GM18868 (cell line): ENCODE results near the gene SERGEF.
A peak's percentile ranks its signal among the peaks of the same experiment; 100 is the strongest.

ENCODE experiments used
- ATAC-seq: cut with Tn5 transposase; IDR thresholded peaks from one replicate; pipeline ENCODE4 v1.9.1; 2021; ENCODE audit warnings: mild to moderate bottlenecking, moderate library complexity; ENCODE audit not compliant: unreplicated experiment

Gene SERGEF

GRCh38 chr11:17867341-17867740 is 145.5 kb downstream of the SERGEF start:
- no peak for ATAC-seq

- ATAC-seq = no peak
Observed at GRCh38 chr11:17865765-17866428, 146.9 kb downstream of the SERGEF start.

GRCh38 chr11:17864478-17864941 is 148.3 kb downstream of the SERGEF start:
- peak; percentile 58 for ATAC-seq

DNA sequence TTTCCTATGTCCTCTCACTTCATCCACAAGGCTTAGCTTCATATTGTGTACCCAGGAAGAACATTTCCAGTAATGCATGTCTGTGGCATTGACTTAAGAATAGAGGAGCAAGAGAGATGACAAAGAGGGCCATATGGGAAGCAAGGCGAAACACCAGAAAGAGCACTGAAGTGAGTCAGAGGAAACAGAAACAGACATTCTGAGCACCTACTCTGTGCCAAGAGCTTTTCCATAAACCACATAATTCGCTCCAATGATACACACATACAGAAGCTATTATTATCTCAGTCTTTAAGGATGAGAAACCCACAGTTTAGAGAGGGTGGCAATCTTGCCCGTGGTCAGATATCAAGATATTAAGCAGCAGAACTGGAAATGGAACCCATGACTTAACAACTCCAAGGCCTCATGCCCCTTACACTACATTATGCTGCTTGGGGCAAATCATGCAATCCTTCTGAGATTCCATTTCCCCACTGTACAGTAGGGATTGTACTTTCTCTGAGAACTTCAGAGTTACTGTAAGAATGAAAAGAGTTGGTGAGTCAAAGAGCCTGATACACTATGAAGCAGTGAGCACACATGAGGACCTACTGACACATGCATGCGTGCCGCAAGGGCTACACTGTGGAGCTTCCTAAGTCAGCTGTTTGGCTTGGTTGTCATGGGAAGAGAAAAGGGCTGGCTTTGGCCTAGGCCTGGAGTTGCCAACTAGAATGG is 151.7 kb downstream of the SERGEF start:
- no peak for ATAC-seq

DNA sequence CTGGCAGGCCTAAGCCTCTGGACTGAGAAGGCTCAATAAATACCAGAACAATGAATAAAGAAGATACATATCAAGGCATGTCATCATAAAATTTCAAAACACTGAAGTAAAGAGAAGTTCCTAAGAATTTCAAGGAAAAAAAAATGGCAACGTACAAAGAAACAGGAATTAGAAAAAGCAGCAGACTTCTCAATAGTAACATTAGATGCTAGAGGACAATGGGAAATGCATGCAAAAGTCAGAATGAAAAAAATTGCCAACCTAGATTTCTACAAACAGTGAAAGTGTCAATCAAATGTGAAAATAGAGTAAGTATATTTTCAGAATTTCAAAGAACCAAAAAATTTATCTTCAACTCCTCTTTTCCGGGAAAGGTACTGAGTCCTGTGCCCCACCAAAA is 153.3 kb downstream of the SERGEF start:
- ATAC-seq = no peak

- peak; percentile 78 for ATAC-seq
Observed at GRCh38 chr11:17855531-17856290, 157.1 kb downstream of the SERGEF start.

DNA sequence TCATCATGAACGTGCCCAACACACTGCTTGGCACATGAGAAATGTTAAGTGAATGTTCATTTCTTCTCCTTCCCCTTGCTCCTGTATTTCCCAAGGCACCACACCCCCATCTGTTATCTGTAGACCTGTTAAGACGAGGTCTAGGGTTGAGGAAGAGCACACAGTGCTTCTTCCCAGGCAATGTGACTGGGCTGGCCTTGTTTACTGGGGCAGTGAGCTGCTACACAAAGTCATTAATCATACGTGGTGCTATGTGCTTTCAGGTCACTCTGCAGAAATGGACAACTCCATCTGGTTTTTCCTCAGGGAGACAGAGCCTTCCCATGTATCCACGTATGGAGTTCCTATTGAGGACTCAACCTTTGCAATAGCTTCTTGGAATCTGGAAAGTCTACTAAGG is 159.6 kb downstream of the SERGEF start:
- no peak for ATAC-seq

DNA sequence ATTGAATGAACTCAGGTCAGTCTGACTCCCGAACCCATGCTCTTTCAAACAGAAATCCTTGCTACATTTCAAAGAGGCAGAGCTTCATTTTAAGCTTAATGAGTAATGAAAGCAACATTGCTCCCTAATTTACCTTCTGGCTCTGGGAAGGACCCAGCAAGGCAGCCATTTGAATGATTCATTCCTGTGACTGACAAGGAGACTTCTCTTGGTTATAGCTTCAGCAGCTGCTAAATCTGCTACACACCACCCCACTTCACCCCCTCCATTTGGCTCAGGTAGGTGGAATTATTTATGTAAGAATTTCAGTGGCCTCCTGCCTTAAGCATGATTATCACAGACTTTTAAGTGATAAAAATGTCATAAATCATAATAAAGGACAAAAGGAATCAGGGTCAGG is 160.6 kb downstream of the SERGEF start:
- no peak for ATAC-seq

GRCh38 chr11:17851697-17852096 is 161.2 kb downstream of the SERGEF start:
- ATAC-seq = no peak

DNA sequence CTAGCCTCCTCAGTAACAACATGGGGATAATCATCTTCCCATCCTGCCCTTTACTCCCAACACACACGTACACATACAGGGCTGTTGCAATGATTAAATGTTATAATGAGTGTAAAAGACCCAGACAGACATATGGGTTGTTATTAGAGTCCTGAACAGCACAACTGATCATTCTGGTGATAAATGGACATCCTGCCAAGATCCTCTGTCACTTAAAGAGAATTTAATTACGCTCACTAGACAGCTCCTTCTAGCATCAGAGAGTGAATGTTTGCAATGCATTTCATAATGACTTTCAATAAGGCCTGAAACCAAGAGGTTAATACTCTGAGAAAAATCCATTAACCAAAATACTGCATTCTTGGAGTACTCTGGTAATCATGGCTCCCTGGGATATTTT is 162.5 kb downstream of the SERGEF start:
- no peak for ATAC-seq

GRCh38 chr11:17848715-17849114 is 164.1 kb downstream of the SERGEF start:
- ATAC-seq = no peak

GRCh38 chr11:17846852-17847453 is 165.9 kb downstream of the SERGEF start:
- no peak for ATAC-seq

DNA sequence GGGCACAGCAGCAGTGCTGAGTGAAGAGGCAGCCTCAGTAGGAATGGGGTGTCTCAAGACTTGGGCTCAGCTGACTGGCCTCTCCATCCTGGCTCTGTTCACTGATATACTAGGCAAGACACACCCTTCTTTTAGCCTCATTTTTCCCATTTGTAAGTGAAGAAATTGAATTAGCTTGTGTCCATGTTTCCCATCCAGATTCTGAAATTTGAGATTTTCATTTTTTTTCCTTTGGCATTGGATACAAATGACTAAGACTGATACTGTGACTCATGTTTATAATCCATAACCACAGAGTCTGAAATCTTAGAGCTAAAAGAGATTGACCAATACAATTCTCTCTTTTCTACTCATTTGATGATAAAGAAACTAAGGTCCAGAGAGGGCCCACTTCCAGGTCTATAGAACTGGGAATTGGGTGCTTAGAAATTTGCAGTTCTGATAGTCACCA is 167.4 kb downstream of the SERGEF start:
- no peak for ATAC-seq

- ATAC-seq = no peak
Observed at GRCh38 chr11:17840101-17840548, 172.7 kb downstream of the SERGEF start.

- ATAC-seq = no peak
Observed at GRCh38 chr11:17839450-17839849, 173.4 kb downstream of the SERGEF start.

- ATAC-seq = no peak
Observed at GRCh38 chr11:17838102-17838501, 174.7 kb downstream of the SERGEF start.

DNA sequence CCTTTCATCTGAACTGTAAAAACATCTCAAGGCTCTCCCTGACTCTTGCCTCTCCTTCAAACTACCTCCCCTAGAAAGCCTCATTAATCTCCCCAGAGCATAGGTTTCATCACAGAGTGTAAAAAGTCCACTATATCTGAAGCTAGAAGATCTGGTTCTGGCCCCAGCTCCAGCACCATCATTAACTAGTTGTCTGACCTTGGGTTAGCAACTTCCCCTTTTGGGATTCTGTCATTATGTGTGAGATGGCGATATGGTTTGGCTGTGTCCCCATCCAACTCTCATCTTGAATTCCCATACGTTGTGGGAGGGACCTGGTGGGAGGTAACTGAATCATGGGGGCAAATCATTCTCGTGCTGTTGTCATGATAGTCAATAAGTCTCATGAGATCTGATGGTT is 181.0 kb downstream of the SERGEF start:
- ATAC-seq = no peak

DNA sequence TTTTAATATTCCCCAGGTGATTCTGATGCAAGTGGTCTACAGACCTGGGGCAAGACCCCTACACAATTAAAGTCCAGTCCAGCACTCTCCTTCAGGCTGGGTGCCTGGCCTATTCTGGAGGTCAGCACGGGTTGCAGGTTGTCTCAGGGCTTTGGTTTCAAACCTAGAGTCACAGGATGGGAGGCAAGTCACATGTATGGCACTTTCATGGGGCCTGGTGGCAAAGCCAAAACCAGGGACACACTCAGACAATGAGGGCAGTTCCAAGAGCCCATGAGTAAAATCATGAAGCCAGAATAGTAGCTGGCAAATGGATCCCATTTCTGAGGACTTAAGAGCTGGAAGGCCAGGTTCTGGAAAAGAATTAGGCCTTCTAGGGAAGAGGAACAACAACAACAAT is 181.6 kb downstream of the SERGEF start:
- no peak for ATAC-seq

DNA sequence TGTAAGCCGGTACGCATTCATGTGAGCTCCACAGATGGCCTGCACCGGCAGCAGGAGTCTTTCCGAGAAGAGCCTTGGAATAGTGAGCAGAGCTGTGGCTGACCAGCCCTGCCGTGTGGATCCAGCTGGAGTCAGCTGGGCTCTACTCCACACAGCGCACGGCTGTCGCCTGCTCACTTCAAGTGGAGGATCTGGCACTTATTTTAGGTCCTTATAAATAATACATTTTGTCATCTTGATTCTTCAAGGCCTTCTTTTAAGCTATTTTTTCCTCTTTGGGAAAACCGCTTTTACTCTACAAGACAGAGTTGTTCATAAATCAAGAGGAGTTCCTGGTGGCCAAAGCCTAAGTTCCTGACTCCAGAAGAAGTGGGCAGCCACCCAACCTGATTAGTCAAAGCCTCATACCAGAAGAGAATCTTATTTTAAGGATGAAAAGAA is 184.5 kb downstream of the SERGEF start:
- no peak for ATAC-seq

GRCh38 chr11:17827006-17827405 is 185.8 kb downstream of the SERGEF start:
- ATAC-seq = no peak

DNA sequence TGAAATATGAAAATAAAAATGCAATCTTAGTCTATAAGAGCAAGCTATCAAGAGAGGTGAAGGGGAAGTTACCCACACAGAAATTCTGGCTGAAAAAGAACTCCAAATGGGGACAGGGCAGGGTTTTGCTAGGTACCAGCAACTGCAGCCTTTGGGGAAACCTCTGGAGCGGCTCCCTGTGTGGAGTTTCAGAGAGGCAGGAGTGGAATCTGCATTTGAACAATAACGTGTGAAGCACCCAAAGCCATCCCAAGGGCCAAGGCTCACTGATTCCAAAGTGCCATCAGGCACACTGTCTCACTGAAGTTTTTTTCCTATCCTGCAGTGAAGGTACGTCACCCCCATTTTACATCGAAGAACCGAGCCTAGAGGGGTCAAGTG is 190.5 kb downstream of the SERGEF start:
- no peak for ATAC-seq
